Osteocyte (in vitro differentiated cells): Measurements from ENCODE around the gene HSDL2. TPM values are rescaled to one million over a fixed set of nuclear protein-coding genes. Genes with fewer than 3 reads are reported as not detected.
"Not testable (repeated sequence)": the region's sequence is repeated elsewhere in the genome, so short reads cannot be mapped to it uniquely, and the experiment has no call there.

ENCODE experiments used
- DNase-seq: peaks from one replicate; pipeline ENCODE4 v3.0.0; 2021; ENCODE audit warnings: mixed read lengths; ENCODE audit not compliant: unreplicated experiment; ENCODE audit errors: extremely low spot score
- H3K27ac Mint-ChIP-seq: one replicate; pipeline ENCODE4 v1.8.0; 2021; ENCODE audit warnings: mild to moderate bottlenecking, mixed read lengths; ENCODE audit not compliant: unreplicated experiment
- H3K27me3 Mint-ChIP-seq: one replicate; pipeline ENCODE4 v1.8.0; 2021; ENCODE audit warnings: mixed read lengths; ENCODE audit not compliant: unreplicated experiment
- H3K36me3 Mint-ChIP-seq: one replicate; pipeline ENCODE4 v1.8.0; 2021; ENCODE audit warnings: mixed read lengths; ENCODE audit not compliant: unreplicated experiment
- H3K4me1 Mint-ChIP-seq: one replicate; pipeline ENCODE4 v1.8.0; 2021; ENCODE audit warnings: mixed read lengths; ENCODE audit not compliant: unreplicated experiment
- H3K4me3 Mint-ChIP-seq: one replicate; pipeline ENCODE4 v1.8.0; 2021; ENCODE audit warnings: mild to moderate bottlenecking, moderate library complexity, mixed read lengths; ENCODE audit not compliant: unreplicated experiment
- H3K9me3 Mint-ChIP-seq: one replicate; pipeline ENCODE4 v1.8.0; 2021; ENCODE audit warnings: mixed read lengths; ENCODE audit not compliant: unreplicated experiment
- CTCF ChIP-seq: fragments of 200-600 bp; sonication (generic); IDR thresholded peaks from 2 replicates; pipeline ENCODE4 v1.5.0; 2021; ENCODE audit warnings: antibody characterized with exemption, mild to moderate bottlenecking, moderate library complexity
- total RNA-seq: library from RNA; stranded (reverse); gene quantifications from 2 replicates; pipeline ENCODE4 v1.2.1, GENCODE V29; 2021

HSDL2 gene
- total RNA-seq, 1 donor from 2014 or later = 19.0 TPM

DNA sequence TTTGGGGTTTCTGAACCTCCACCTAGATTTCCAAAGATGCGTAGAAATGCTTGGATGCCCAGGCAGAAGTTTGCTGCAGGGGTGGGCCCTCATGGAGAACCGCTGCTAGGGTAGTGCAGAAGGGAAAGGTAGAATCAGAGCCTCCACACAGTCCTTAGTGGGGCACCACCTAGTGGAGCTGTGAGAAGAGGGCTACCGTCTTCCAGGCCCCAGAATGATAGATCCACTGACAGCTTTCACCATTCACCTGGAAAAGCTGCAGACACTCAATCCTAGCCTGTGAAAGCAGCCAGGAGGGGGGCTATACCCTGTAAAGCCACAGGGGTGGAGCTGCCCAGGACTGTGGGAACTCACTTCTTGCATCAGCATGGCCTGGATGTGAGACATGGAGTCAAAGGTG, 13.3 kb upstream of the HSDL2 start:
- Mint-ChIP-seq H3K4me1 (peaks cover 2% of the 10 kb centered on the region), H3K9me3 (peaks cover 16% of the 10 kb centered on the region)

GRCh38 chr9:112367465-112367864, 12.4 kb upstream of the HSDL2 start:
- Mint-ChIP-seq H3K4me1 (no peaks in the 10 kb centered on the region), H3K36me3 (no peaks in the 10 kb centered on the region), H3K27ac (no peak overlapping the region), H3K9me3 (peaks cover 16% of the 10 kb centered on the region), H3K4me3 (no peak overlapping the region), H3K27me3 (no peaks in the 10 kb centered on the region)
- no peak for DNase-seq
- no peak for TF ChIP-seq CTCF

More for the DNA sequence above, 13.3 kb upstream of the HSDL2 start:
- TF ChIP-seq CTCF = peak; percentile 16
- no peak for DNase-seq
- H3K4me3 Mint-ChIP-seq = no peak overlapping the region
- no peak overlapping the region for H3K27ac Mint-ChIP-seq
- H3K36me3 Mint-ChIP-seq = no peaks in the 10 kb centered on the region
- H3K27me3 Mint-ChIP-seq = no peaks in the 10 kb centered on the region

GRCh38 chr9:112369817-112370216, 10.1 kb upstream of the HSDL2 start:
- no peaks in the 10 kb centered on the region for H3K36me3 Mint-ChIP-seq
- no peaks in the 10 kb centered on the region for H3K4me1 Mint-ChIP-seq
- TF ChIP-seq CTCF = no peak
- H3K4me3 Mint-ChIP-seq = no peak overlapping the region
- no peaks in the 10 kb centered on the region for H3K27me3 Mint-ChIP-seq
- no peak overlapping the region for H3K27ac Mint-ChIP-seq
- H3K9me3 Mint-ChIP-seq = peaks cover 16% of the 10 kb centered on the region
- DNase-seq = no peak

DNA sequence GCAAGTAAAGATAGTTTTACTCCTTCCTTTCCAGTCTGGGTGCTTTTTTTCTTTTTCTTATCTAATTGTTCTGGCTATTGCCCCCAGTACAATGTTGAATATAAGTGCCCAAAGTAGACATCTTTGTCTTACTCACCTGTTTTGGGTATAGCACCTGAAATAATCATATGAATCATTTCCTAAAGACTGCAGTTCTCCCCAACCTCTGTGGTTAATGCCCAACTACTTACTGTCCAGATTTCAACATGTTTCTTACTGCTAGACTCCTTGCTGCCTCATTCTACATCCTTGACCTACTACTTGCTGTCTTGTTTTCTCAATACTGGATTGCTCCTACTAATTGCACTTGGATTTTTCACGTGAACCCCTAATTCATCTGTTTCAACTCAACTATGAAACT, 8.8 kb upstream of the HSDL2 start:
- H3K27me3 Mint-ChIP-seq = no peaks in the 10 kb centered on the region
- no peak overlapping the region for H3K4me3 Mint-ChIP-seq
- no peak overlapping the region for H3K27ac Mint-ChIP-seq
- no peak for DNase-seq
- TF ChIP-seq CTCF = no peak
- H3K4me1 Mint-ChIP-seq = no peaks in the 10 kb centered on the region
- no peaks in the 10 kb centered on the region for H3K36me3 Mint-ChIP-seq
- H3K9me3 Mint-ChIP-seq = peaks cover 7% of the 10 kb centered on the region

GRCh38 chr9:112373666-112374065, 6.2 kb upstream of the HSDL2 start:
- H3K36me3 Mint-ChIP-seq, DNase-seq, H3K9me3 Mint-ChIP-seq, H3K4me3 Mint-ChIP-seq, H3K27me3 Mint-ChIP-seq, H3K27ac Mint-ChIP-seq: not testable (repeated sequence)
- H3K4me1 Mint-ChIP-seq = peaks cover 12% of the 10 kb centered on the region

GRCh38 chr9:112374232-112374631, 5.7 kb upstream of the HSDL2 start:
- H3K4me3 Mint-ChIP-seq, H3K36me3 Mint-ChIP-seq, H3K27ac Mint-ChIP-seq, H3K9me3 Mint-ChIP-seq, H3K27me3 Mint-ChIP-seq: not testable (repeated sequence)
- H3K4me1 Mint-ChIP-seq = peaks cover 18% of the 10 kb centered on the region
- DNase-seq = peak; percentile 11
